Measurements from ENCODE around the gene E2F6. TPM values are rescaled to one million over a fixed set of nuclear protein-coding genes. Genes with fewer than 3 reads are reported as not detected.

Gene E2F6
- total and polyA plus RNA-seq, 2 experiments from 2014 or later, result 13.8 to 23.1 TPM

DNA sequence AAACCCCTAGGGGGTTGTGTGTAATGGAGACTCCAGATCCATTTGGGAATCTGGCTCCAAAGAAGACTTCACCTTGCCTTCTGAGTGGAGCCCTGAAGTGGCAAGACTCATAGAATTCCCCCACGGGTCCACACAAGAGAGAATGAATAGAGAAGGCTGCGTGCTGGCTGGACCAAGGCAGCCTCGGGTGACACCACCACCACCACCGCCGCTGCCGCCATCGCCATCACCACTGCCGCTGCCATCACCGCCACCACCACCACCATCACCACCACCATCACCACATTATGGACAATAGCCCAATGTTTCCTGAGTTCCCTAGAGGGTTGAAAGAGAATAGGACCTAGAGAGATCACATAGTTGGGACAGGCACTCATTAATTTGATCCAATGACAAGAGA, 63.5 kb downstream of the E2F6 start:
- no peaks in the 10 kb centered on the region for H4K20me1 ChIP-seq (ENCODE audit: insufficient read depth, poor library complexity, severe bottlenecking)
- H3K9me2 ChIP-seq (replicated peaks; ENCODE audit: insufficient read depth), result no peaks in the 10 kb centered on the region
- H2AFZ ChIP-seq, result no peak overlapping the region
- no peaks in the 10 kb centered on the region for H3K9me3 ChIP-seq (ENCODE audit: low read depth)
- no peak for DNase-seq (ENCODE audit: low spot score)
- no peak overlapping the region for H3K4me2 ChIP-seq
- WGBS (ENCODE audit: low lambda C conversion rate, missing lambda C conversion rate), result 98% methylated on average over 9 of the region's 9 CpGs
- no peaks in the 10 kb centered on the region for H3K79me2 ChIP-seq
- no peak overlapping the region for H3K4me3 ChIP-seq
- H3K36me3 ChIP-seq (replicated peaks; ENCODE audit: insufficient read depth, low read depth), result no peaks in the 10 kb centered on the region
- no peak overlapping the region for H3K27ac ChIP-seq
- peaks cover 7% of the 10 kb centered on the region for H3K4me1 ChIP-seq (ENCODE audit: insufficient read depth)
- H3K27me3 ChIP-seq, result no peaks in the 10 kb centered on the region
- TF ChIP-seq EZH2phosphoT487 (IDR thresholded peaks at IDR 0.05; ENCODE audit: low read depth, severe bottlenecking, unreplicated experiment) (no peak), EZH2 (IDR thresholded peaks at IDR 0.05; ENCODE audit: borderline replicate concordance) (no peak), CTCF (IDR thresholded peaks at IDR 0.05; ENCODE audit: poor library complexity) (no peak)

- no peak overlapping the region for H3K27ac ChIP-seq
- no peaks in the 10 kb centered on the region for H3K9me2 ChIP-seq (replicated peaks; ENCODE audit: insufficient read depth)
- no peak overlapping the region for H3K4me3 ChIP-seq
- WGBS (ENCODE audit: low lambda C conversion rate, missing lambda C conversion rate), result 93% methylated on average over 7 of the region's 7 CpGs
- H3K79me2 ChIP-seq, result no peaks in the 10 kb centered on the region
- TF ChIP-seq EZH2phosphoT487 (IDR thresholded peaks at IDR 0.05; ENCODE audit: low read depth, severe bottlenecking, unreplicated experiment) (no peak), EZH2 (IDR thresholded peaks at IDR 0.05; ENCODE audit: borderline replicate concordance) (no peak), CTCF (IDR thresholded peaks at IDR 0.05; ENCODE audit: poor library complexity) (no peak)
- H3K9me3 ChIP-seq (ENCODE audit: low read depth), result no peaks in the 10 kb centered on the region
- no peak for DNase-seq (ENCODE audit: low spot score)
- H3K4me2 ChIP-seq, result no peak overlapping the region
- no peak overlapping the region for H2AFZ ChIP-seq
- no peaks in the 10 kb centered on the region for H3K4me1 ChIP-seq (ENCODE audit: insufficient read depth)
- H3K36me3 ChIP-seq (replicated peaks; ENCODE audit: insufficient read depth, low read depth), result no peaks in the 10 kb centered on the region
- H4K20me1 ChIP-seq (ENCODE audit: insufficient read depth, poor library complexity, severe bottlenecking), result no peaks in the 10 kb centered on the region
- H3K27me3 ChIP-seq, result no peaks in the 10 kb centered on the region
These were observed 66.6 kb downstream of the E2F6 start for GRCh38 chr2:11399438-11399762.

DNA sequence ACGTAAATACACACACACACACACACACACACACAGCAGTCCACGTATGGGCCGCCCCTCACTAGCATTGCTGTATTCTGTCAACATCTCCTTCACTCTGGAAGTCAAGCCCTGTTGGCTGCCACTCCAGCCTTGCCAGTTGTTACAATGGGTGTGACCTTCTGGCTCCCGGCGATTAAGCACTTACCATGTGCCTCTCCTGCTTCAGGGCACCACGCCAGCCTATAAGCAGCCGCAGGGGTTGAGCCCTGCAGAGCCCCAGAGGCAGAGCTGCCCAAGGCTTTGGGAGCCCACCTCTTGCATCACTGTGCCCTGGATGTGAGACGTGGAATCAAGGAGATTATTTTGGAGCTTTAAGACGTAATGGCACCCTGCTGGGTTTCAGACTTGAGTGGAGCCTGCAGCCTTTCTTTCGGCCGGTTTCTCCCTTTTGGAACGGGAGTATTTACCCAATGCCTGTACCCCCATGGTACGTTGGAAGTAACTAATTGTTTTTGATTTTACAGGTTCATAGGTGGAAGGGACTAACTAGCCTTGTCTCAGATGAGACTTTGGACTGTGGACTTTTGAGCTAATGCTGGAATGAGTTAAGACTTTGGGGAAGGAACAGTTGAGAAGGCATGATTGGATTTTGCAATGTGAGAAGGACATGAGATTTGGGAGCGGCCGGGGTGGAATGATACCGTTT, 67.1 kb downstream of the E2F6 start:
- H3K4me3 ChIP-seq, result no peak overlapping the region
- H3K4me1 ChIP-seq (ENCODE audit: insufficient read depth), result no peaks in the 10 kb centered on the region
- DNase-seq (ENCODE audit: low spot score), result no peak
- H3K27ac ChIP-seq, result no peak overlapping the region
- H3K9me2 ChIP-seq (replicated peaks; ENCODE audit: insufficient read depth), result no peaks in the 10 kb centered on the region
- no peaks in the 10 kb centered on the region for H3K27me3 ChIP-seq
- TF ChIP-seq EZH2phosphoT487 (IDR thresholded peaks at IDR 0.05; ENCODE audit: low read depth, severe bottlenecking, unreplicated experiment) (no peak), EZH2 (IDR thresholded peaks at IDR 0.05; ENCODE audit: borderline replicate concordance) (no peak), CTCF (IDR thresholded peaks at IDR 0.05; ENCODE audit: poor library complexity) (no peak)
- 82% methylated on average over 16 of the region's 16 CpGs for WGBS (ENCODE audit: low lambda C conversion rate, missing lambda C conversion rate)
- no peak overlapping the region for H3K4me2 ChIP-seq
- H2AFZ ChIP-seq, result no peak overlapping the region
- no peaks in the 10 kb centered on the region for H3K79me2 ChIP-seq
- H3K36me3 ChIP-seq (replicated peaks; ENCODE audit: insufficient read depth, low read depth), result no peaks in the 10 kb centered on the region
- no peaks in the 10 kb centered on the region for H3K9me3 ChIP-seq (ENCODE audit: low read depth)
- H4K20me1 ChIP-seq (ENCODE audit: insufficient read depth, poor library complexity, severe bottlenecking), result no peaks in the 10 kb centered on the region
